Measurements from ENCODE around the gene IFNAR1. TPM values are rescaled to one million over a fixed set of nuclear protein-coding genes. Genes with fewer than 3 reads are reported as not detected.
A peak's percentile ranks its signal among the peaks of the same experiment; 100 is the strongest.

IFNAR1 gene
- total RNA-seq, 3 donors from 2014 or later (not counting 1 experiment from before 2014, with no cell fraction given), result 15.0 to 21.3 (median 19.3) TPM

DNA sequence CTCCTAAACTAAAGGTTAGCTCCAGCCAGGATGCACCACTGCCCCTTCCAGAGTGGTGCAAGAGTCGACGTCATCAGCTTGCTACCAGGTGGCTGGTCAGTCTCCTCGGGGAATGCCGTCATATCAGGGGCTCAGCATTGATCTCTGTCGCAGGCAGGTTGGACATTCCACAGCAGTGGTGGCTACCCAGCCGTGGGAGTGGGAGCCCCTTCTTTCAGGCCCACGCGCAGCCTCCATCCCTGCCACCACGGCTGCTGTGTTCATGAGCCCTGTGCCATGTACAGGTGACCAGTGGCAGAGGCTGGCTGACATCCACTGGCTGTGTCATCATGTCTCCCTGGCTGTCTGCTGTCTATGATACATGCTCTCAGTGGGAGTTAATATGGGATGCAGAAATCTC lies 33.1 kb upstream of the IFNAR1 start:
- H3K4me1 Mint-ChIP-seq, result peaks cover 8 to 39% of the 10 kb centered on the region in 2 donors
- H3K27me3 Mint-ChIP-seq (ENCODE audit: low read depth in 2 of 2), result no peaks in the 10 kb centered on the region
- no peak for DNase-seq
- H3K9me3 Mint-ChIP-seq, result no peaks in the 10 kb centered on the region
- peaks cover 52% of the 10 kb centered on the region for H3K36me3 ChIP-seq (ENCODE audit: control insufficient read depth, insufficient read depth, low read length)
- intact Hi-C loops (cut with micrococcal nuclease), result no loop called here
- H3K27me3 ChIP-seq (ENCODE audit: control insufficient read depth, insufficient read depth, low read length), result no peaks in the 10 kb centered on the region
- no peak for ATAC-seq
- no peaks in the 10 kb centered on the region for H3K9me3 ChIP-seq (ENCODE audit: control insufficient read depth, insufficient read depth, low read length)
- H3K36me3 Mint-ChIP-seq, result no peaks in the 10 kb centered on the region
- H3K4me1 ChIP-seq (ENCODE audit: control insufficient read depth, insufficient read depth, low read length), result peaks cover 22% of the 10 kb centered on the region
- no peak overlapping the region for H3K27ac ChIP-seq (ENCODE audit: low read length)
- WGBS (ENCODE audit: insufficient coverage), result 97% methylated on average over 9 of the region's 9 CpGs
- H3K4me3 ChIP-seq (ENCODE audit: low read length), result no peak overlapping the region
- H3K4me3 Mint-ChIP-seq, result no peak overlapping the region
- TF ChIP-seq, protein P1, sequence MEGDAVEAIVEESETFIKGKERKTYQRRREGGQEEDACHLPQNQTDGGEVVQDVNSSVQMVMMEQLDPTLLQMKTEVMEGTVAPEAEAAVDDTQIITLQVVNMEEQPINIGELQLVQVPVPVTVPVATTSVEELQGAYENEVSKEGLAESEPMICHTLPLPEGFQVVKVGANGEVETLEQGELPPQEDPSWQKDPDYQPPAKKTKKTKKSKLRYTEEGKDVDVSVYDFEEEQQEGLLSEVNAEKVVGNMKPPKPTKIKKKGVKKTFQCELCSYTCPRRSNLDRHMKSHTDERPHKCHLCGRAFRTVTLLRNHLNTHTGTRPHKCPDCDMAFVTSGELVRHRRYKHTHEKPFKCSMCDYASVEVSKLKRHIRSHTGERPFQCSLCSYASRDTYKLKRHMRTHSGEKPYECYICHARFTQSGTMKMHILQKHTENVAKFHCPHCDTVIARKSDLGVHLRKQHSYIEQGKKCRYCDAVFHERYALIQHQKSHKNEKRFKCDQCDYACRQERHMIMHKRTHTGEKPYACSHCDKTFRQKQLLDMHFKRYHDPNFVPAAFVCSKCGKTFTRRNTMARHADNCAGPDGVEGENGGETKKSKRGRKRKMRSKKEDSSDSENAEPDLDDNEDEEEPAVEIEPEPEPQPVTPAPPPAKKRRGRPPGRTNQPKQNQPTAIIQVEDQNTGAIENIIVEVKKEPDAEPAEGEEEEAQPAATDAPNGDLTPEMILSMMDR (IDR thresholded peaks at IDR 0.05), result no peak
- H3K27ac Mint-ChIP-seq, result no peak overlapping the region

DNA sequence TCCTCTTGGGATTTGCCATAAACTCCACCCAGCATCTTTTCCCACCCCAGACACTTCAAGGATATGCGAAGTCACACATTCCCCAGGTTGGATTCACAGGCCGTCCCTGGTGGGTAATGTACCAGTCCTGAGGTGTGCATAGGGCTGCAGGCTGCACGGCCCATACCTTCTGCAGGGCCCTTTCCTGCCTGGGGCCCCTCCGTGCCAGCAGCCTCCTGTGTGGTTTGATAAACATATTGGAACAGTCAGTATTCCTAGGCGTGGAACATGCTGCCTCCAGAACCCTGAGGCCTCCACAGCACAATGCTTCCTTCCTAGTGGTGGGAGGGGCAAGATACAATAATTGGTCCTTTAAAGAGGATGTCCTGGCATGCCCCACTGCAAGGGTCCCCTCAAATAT lies 32.0 kb upstream of the IFNAR1 start:
- Mint-ChIP-seq H3K36me3 (no peaks in the 10 kb centered on the region), H3K4me3 (no peak overlapping the region), H3K27me3 (ENCODE audit: low read depth in 2 of 2) (no peaks in the 10 kb centered on the region), H3K27ac (no peak overlapping the region), H3K4me1 (peaks cover 8 to 37% of the 10 kb centered on the region in 2 donors), H3K9me3 (no peaks in the 10 kb centered on the region)
- H3K36me3 ChIP-seq (ENCODE audit: control insufficient read depth, insufficient read depth, low read length), result peaks cover 55% of the 10 kb centered on the region
- no peaks in the 10 kb centered on the region for H3K27me3 ChIP-seq (ENCODE audit: control insufficient read depth, insufficient read depth, low read length)
- H3K27ac ChIP-seq (ENCODE audit: low read length), result no peak overlapping the region
- 95% methylated on average over 5 of the region's 5 CpGs for WGBS (ENCODE audit: insufficient coverage)
- TF ChIP-seq, protein P1 (IDR thresholded peaks at IDR 0.05), result no peak
- ATAC-seq (no peak), DNase-seq (no peak)
- no peak overlapping the region for H3K4me3 ChIP-seq (ENCODE audit: low read length)
- intact Hi-C loops (cut with micrococcal nuclease), result no loop called here
- H3K4me1 ChIP-seq (ENCODE audit: control insufficient read depth, insufficient read depth, low read length), result peaks cover 22% of the 10 kb centered on the region
- H3K9me3 ChIP-seq (ENCODE audit: control insufficient read depth, insufficient read depth, low read length), result no peaks in the 10 kb centered on the region

DNA sequence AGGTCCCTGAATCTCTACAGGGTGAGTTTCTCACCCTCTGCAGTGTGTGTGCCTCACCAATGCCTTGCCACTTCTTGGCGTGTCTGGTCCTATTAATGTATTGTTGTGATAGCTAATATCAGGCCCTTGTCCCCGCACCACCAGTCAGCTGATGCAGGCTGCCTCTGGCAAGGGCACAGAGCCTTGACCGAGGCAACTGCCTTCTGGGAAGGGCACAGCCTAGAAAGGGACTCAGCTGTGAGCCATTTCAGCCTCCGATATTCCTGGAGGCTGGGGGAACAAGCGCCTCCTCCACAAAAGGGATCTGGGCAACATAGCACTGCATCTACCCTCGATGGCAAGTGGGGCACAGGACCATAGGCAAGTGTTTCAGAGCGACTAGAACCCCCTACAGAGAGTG lies 31.6 kb upstream of the IFNAR1 start:
- intact Hi-C loops (cut with micrococcal nuclease), result no loop called here
- Histone ChIP-seq H3K36me3 (ENCODE audit: control insufficient read depth, insufficient read depth, low read length) (peaks cover 51% of the 10 kb centered on the region), H3K27ac (ENCODE audit: low read length) (no peak overlapping the region), H3K4me3 (ENCODE audit: low read length) (no peak overlapping the region), H3K4me1 (ENCODE audit: control insufficient read depth, insufficient read depth, low read length) (peaks cover 22% of the 10 kb centered on the region), H3K27me3 (ENCODE audit: control insufficient read depth, insufficient read depth, low read length) (no peaks in the 10 kb centered on the region), H3K9me3 (ENCODE audit: control insufficient read depth, insufficient read depth, low read length) (no peaks in the 10 kb centered on the region)
- DNase-seq (no peak), ATAC-seq (no peak)
- 98% methylated on average over 7 of the region's 7 CpGs for WGBS (ENCODE audit: insufficient coverage)
- TF ChIP-seq, protein P1 (IDR thresholded peaks at IDR 0.05), result no peak
- Mint-ChIP-seq H3K27me3 (ENCODE audit: low read depth in 2 of 2) (no peaks in the 10 kb centered on the region), H3K36me3 (no peaks in the 10 kb centered on the region), H3K9me3 (no peaks in the 10 kb centered on the region), H3K4me3 (no peak overlapping the region), H3K4me1 (peaks cover 8 to 37% of the 10 kb centered on the region in 2 donors), H3K27ac (peak overlapping the region; percentile 67 to 85)

DNA sequence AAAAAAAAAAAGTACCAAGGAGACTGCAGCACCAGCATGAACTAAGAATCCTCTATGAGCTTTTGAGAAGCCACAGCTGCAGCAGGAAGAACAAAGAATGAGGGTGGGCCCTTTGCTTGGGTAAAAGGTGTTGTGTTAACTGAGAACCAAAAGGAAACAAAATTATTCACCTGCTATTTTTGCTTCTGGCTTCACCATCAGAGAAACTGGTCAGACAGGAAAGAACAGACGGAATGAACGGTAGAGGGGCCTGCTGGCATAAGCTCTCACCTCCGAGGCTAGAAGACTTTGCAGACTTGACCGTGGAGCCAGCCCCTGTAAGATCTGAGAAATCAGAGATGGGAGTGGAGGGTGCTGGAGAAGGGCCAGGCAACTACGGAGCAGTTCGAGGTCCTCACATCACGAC lies 31.0 kb upstream of the IFNAR1 start:
- Mint-ChIP-seq H3K27me3 (ENCODE audit: low read depth in 2 of 2) (no peaks in the 10 kb centered on the region), H3K36me3 (no peaks in the 10 kb centered on the region), H3K4me3 (peak overlapping the region; percentile 53), H3K27ac (peak overlapping the region; percentile 67 to 85), H3K9me3 (no peaks in the 10 kb centered on the region), H3K4me1 (peaks cover 9 to 33% of the 10 kb centered on the region in 2 donors)
- Histone ChIP-seq H3K4me1 (ENCODE audit: control insufficient read depth, insufficient read depth, low read length) (peaks cover 25% of the 10 kb centered on the region), H3K4me3 (ENCODE audit: low read length) (no peak overlapping the region), H3K36me3 (ENCODE audit: control insufficient read depth, insufficient read depth, low read length) (peaks cover 44% of the 10 kb centered on the region), H3K27me3 (ENCODE audit: control insufficient read depth, insufficient read depth, low read length) (no peaks in the 10 kb centered on the region), H3K27ac (ENCODE audit: low read length) (no peak overlapping the region), H3K9me3 (ENCODE audit: control insufficient read depth, insufficient read depth, low read length) (no peaks in the 10 kb centered on the region)
- intact Hi-C loops (cut with micrococcal nuclease), result no loop called here
- 68% methylated on average over 7 of the region's 7 CpGs for WGBS (ENCODE audit: insufficient coverage)
- DNase-seq, result peak in 1 of 2 donors; percentile 55
- TF ChIP-seq, protein P1 (IDR thresholded peaks at IDR 0.05), result no peak
- peak in 2 of 3 donors; percentile 29 to 44 for ATAC-seq
